Smooth muscle cell (in vitro differentiated cells): ENCODE results near the gene PRDM15. TPM values are rescaled to one million over a fixed set of nuclear protein-coding genes. Genes with fewer than 3 reads are reported as not detected.

ENCODE experiments used
- DNase-seq: peaks from one replicate; lab custom pipeline; 2025; ENCODE audit not compliant: unreplicated experiment; lab: John Stamatoyannopoulos, UW
- H2AFZ ChIP-seq: fragments of 200-600 bp; sonication (generic); 2 replicates; pipeline ENCODE4 v1.6.0; 2016; ENCODE audit warnings: antibody characterized with exemption, low read depth, mild to moderate bottlenecking
- H3F3A ChIP-seq: fragments of 200-600 bp; sonication (generic); 2 replicates; pipeline ENCODE4 v1.6.0; 2017; ENCODE audit warnings: antibody characterized with exemption, low read depth
- H3K27ac ChIP-seq: fragments of 200-600 bp; sonication (generic); 2 replicates; pipeline ENCODE4 v1.5.1; 2016; ENCODE audit warnings: low read depth, mild to moderate bottlenecking
- H3K27me3 ChIP-seq: fragments of 200-600 bp; sonication (generic); 2 replicates; pipeline ENCODE4 v1.6.1; 2016; ENCODE audit warnings: low read depth, mild to moderate bottlenecking
- H3K36me3 ChIP-seq: fragments of 200-600 bp; sonication (generic); 2 replicates; pipeline ENCODE4 v1.5.1; 2016; ENCODE audit warnings: low read depth
- H3K4me1 ChIP-seq: fragments of 200-600 bp; sonication (generic); 2 replicates; pipeline ENCODE4 v1.5.1; 2016; ENCODE audit warnings: low read depth
- H3K4me2 ChIP-seq: fragments of 200-600 bp; sonication (generic); 2 replicates; pipeline ENCODE4 v1.6.0; 2016; ENCODE audit warnings: mild to moderate bottlenecking
- H3K4me3 ChIP-seq: fragments of 200-600 bp; sonication (generic); 2 replicates; pipeline ENCODE4 v1.5.1; 2016; ENCODE audit warnings: mild to moderate bottlenecking
- H3K79me2 ChIP-seq: fragments of 200-600 bp; sonication (generic); 2 replicates; pipeline ENCODE4 v1.6.0; 2016; ENCODE audit warnings: low read depth, mild to moderate bottlenecking
- H3K9ac ChIP-seq: fragments of 200-600 bp; sonication (generic); 2 replicates; pipeline ENCODE4 v1.6.0; 2016; ENCODE audit warnings: low read depth
- H3K9me3 ChIP-seq: fragments of 200-600 bp; sonication (generic); replicated peaks from 2 replicates; pipeline ENCODE4 v1.5.1; 2016; ENCODE audit warnings: low read depth
- H4K20me1 ChIP-seq: fragments of 200-600 bp; sonication (generic); 2 replicates; pipeline ENCODE4 v1.6.0; 2016; ENCODE audit warnings: low read depth
- CTCF ChIP-seq: fragments of 200-600 bp; sonication (generic); IDR thresholded peaks from 2 replicates; pipeline ENCODE4 v1.5.1; 2017; ENCODE audit warnings: borderline replicate concordance, mild to moderate bottlenecking, antibody characterized with exemption; ENCODE audit not compliant: insufficient read depth, poor library complexity, severe bottlenecking
- WGBS: methylation state at CpG from one replicate; pipeline ENCODE4 v1.1.7; 2016; ENCODE audit warnings: low lambda C conversion rate; 5-methylcytosine and 5-hydroxymethylcytosine counted together
- polyA plus RNA-seq: library from polyadenylated mRNA; unstranded; fragments of >200 nt; fragmentation: Nextera tagmentation; extraction: Ambion mirVana; gene quantifications from 2 replicates; pipeline ENCODE4 v1.2.1, GENCODE V29; 2016
- total RNA-seq: library from RNA; depleted of rRNA; stranded (reverse); fragments of >200 nt; gene quantifications from 2 replicates; pipeline ENCODE4 v1.2.3, GENCODE V29; 2014

Gene PRDM15
- total and polyA plus RNA-seq, 2 experiments from 2014 or later: 2.0 to 6.8 TPM

DNA sequence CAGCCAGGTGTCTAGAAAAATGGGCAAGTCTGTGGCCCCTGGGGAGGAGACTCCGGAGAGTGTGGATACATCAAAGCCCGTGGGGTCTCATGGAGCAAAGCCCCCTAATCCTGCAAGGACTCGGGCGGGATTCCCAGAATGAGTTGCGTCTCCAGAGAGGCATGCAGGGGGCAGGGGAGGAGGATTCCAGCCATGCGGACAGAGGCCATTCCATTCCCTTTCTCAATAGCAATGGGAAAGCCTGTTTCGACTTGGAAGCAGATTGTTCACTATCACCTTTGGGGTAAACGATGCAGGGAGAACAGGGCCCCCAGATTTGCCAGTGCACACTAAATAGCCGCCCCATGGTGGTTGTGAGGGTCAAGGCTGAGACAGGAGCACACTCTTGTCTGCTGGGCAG, 15.4 kb upstream of the PRDM15 start:
- no peaks in the 10 kb centered on the region for H3K27me3 ChIP-seq
- H3K9ac ChIP-seq: no peak overlapping the region
- 76% methylated on average over 9 of the region's 9 CpGs for WGBS
- no peaks in the 10 kb centered on the region for H3K9me3 ChIP-seq
- H3K4me3 ChIP-seq: no peak overlapping the region
- TF ChIP-seq CTCF: no peak
- H3K4me1 ChIP-seq: peaks cover 17% of the 10 kb centered on the region
- H3F3A ChIP-seq: no peaks in the 10 kb centered on the region
- no peak overlapping the region for H3K27ac ChIP-seq
- H3K4me2 ChIP-seq: no peak overlapping the region
- DNase-seq: no peak
- H3K36me3 ChIP-seq: no peaks in the 10 kb centered on the region
- no peak overlapping the region for H2AFZ ChIP-seq
- H4K20me1 ChIP-seq: no peaks in the 10 kb centered on the region
- no peaks in the 10 kb centered on the region for H3K79me2 ChIP-seq

- H3K27ac ChIP-seq: no peak overlapping the region
- DNase-seq: no peak
- H3K36me3 ChIP-seq: no peaks in the 10 kb centered on the region
- no peaks in the 10 kb centered on the region for H3K9me3 ChIP-seq
- H3K9ac ChIP-seq: no peak overlapping the region
- no peak for TF ChIP-seq CTCF
- no peak overlapping the region for H2AFZ ChIP-seq
- H3K4me1 ChIP-seq: peaks cover 16% of the 10 kb centered on the region
- no peaks in the 10 kb centered on the region for H3F3A ChIP-seq
- H4K20me1 ChIP-seq: no peaks in the 10 kb centered on the region
- WGBS: 98% methylated on average over 16 of the region's 16 CpGs
- no peak overlapping the region for H3K4me2 ChIP-seq
- H3K79me2 ChIP-seq: no peaks in the 10 kb centered on the region
- H3K27me3 ChIP-seq: no peaks in the 10 kb centered on the region
- H3K4me3 ChIP-seq: no peak overlapping the region
These were observed 13.6 kb upstream of the PRDM15 start for GRCh38 chr21:41892726-41893125.

GRCh38 chr21:41891132-41891531, 12.0 kb upstream of the PRDM15 start:
- Histone ChIP-seq H3K27me3 (no peaks in the 10 kb centered on the region), H3K4me3 (no peak overlapping the region), H3K4me2 (no peak overlapping the region), H3K9ac (no peak overlapping the region), H3K9me3 (no peaks in the 10 kb centered on the region), H3K79me2 (no peaks in the 10 kb centered on the region), H3K27ac (no peak overlapping the region), H3K36me3 (no peaks in the 10 kb centered on the region), H2AFZ (no peak overlapping the region), H3K4me1 (peaks cover 11% of the 10 kb centered on the region), H4K20me1 (no peaks in the 10 kb centered on the region), H3F3A (no peaks in the 10 kb centered on the region)
- DNase-seq: no peak
- 72% methylated on average over 5 of the region's 5 CpGs for WGBS
- TF ChIP-seq CTCF: no peak

DNA sequence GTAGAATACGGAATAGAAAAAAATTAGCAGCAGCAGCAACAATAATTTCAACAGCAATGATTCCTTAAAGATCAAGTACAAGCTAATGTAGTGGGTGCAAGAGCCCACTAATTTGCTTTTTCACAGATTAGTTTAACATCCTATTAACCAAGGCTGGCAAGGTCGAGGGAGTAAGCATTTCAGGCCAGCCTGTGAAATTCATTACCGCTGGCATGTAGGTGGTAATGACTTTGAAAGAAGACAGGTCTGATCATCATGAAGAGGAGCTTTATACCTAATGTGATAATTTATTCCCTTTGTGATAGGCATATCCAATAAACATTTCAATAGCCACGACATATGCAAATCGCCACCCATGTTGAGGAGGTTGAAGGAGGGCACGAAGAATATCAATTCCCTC, 11.2 kb upstream of the PRDM15 start:
- 62% methylated on average over 6 of the region's 6 CpGs for WGBS
- H3K79me2 ChIP-seq: no peaks in the 10 kb centered on the region
- DNase-seq: no peak
- no peaks in the 10 kb centered on the region for H4K20me1 ChIP-seq
- H3K36me3 ChIP-seq: no peaks in the 10 kb centered on the region
- no peaks in the 10 kb centered on the region for H3K9me3 ChIP-seq
- peaks cover 7% of the 10 kb centered on the region for H3K4me1 ChIP-seq
- no peak overlapping the region for H3K4me2 ChIP-seq
- no peak overlapping the region for H3K4me3 ChIP-seq
- TF ChIP-seq CTCF: no peak
- H3F3A ChIP-seq: no peaks in the 10 kb centered on the region
- no peaks in the 10 kb centered on the region for H3K27me3 ChIP-seq
- no peak overlapping the region for H3K9ac ChIP-seq
- no peak overlapping the region for H2AFZ ChIP-seq
- H3K27ac ChIP-seq: no peak overlapping the region
